Measurements from ENCODE around the gene SLC20A1. TPM values are rescaled to one million over a fixed set of nuclear protein-coding genes. Genes with fewer than 3 reads are reported as not detected.
"Not testable (repeated sequence)": the region's sequence is repeated elsewhere in the genome, so short reads cannot be mapped to it uniquely, and the experiment has no call there.

The SLC20A1 gene
- total RNA-seq, 2 experiments from 2014 or later: 88.8 to 91.3 TPM

DNA sequence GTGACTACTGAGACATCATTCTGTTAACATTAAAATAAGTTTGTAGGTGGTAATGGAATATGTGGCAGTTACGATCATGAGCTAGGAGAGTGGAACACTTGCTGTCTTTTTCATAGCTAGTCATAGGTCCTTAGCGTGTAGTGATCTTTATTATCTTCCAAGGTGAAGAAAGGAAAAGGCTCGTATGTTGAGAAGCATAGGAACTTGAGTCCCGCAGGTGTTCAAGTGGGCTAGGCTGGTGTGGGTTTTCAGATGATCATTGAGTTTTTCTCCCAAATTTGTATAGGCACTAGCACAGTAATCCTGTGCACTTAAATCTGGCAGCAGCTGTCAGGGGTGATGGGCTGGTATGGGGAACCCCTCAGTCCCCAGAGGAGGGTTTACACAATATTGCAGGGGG, 10.9 kb downstream of the SLC20A1 start:
- POLR2A ChIA-PET: interaction anchor here (0.7 to 2.2 kb wide), 3 partner anchors 9 to 73 kb away, joined by 3 to 7 read pairs (median 3); partner anchors contain the start of gene SLC20A1
- peaks cover 81% of the 10 kb centered on the region for H3K36me3 Mint-ChIP-seq
- CTCF ChIA-PET: interaction anchor here (1.2 to 2.2 kb wide), 3 partner anchors 11 to 69 kb away, joined by 5 to 14 read pairs (median 8); partner anchors contain the start of gene SLC20A1
- H3K4me3 Mint-ChIP-seq: no peak overlapping the region
- H3K9me3 Mint-ChIP-seq: no peaks in the 10 kb centered on the region
- no peak overlapping the region for H3K27ac Mint-ChIP-seq
- no peaks in the 10 kb centered on the region for H3K27me3 Mint-ChIP-seq
- no peak for DNase-seq
- intact Hi-C loops (cut with micrococcal nuclease): no loop called here
- H3K4me1 Mint-ChIP-seq (ENCODE audit: low read depth): peaks cover 73% of the 10 kb centered on the region

- peak overlapping the region; percentile 58 for H3K27ac Mint-ChIP-seq
- POLR2A ChIA-PET: interaction anchor here (0.6 to 1.4 kb wide), 3 partner anchors 10 to 73 kb away, joined by 3 to 4 read pairs (median 3); no protein-coding TSS in a partner anchor
- peaks cover 78% of the 10 kb centered on the region for H3K36me3 Mint-ChIP-seq
- H3K27me3 Mint-ChIP-seq: no peaks in the 10 kb centered on the region
- intact Hi-C loops (cut with micrococcal nuclease): no loop called here
- no peak for DNase-seq
- no peak overlapping the region for H3K4me3 Mint-ChIP-seq
- CTCF ChIA-PET: interaction anchor here (1.0 to 2.4 kb wide), 5 partner anchors 9 to 68 kb away, joined by 3 to 9 read pairs (median 3); no protein-coding TSS in a partner anchor
- H3K9me3 Mint-ChIP-seq: no peaks in the 10 kb centered on the region
- H3K4me1 Mint-ChIP-seq (ENCODE audit: low read depth): peaks cover 61% of the 10 kb centered on the region
Observed at GRCh38 chr2:112658301-112658700, 12.6 kb downstream of the SLC20A1 start.

DNA sequence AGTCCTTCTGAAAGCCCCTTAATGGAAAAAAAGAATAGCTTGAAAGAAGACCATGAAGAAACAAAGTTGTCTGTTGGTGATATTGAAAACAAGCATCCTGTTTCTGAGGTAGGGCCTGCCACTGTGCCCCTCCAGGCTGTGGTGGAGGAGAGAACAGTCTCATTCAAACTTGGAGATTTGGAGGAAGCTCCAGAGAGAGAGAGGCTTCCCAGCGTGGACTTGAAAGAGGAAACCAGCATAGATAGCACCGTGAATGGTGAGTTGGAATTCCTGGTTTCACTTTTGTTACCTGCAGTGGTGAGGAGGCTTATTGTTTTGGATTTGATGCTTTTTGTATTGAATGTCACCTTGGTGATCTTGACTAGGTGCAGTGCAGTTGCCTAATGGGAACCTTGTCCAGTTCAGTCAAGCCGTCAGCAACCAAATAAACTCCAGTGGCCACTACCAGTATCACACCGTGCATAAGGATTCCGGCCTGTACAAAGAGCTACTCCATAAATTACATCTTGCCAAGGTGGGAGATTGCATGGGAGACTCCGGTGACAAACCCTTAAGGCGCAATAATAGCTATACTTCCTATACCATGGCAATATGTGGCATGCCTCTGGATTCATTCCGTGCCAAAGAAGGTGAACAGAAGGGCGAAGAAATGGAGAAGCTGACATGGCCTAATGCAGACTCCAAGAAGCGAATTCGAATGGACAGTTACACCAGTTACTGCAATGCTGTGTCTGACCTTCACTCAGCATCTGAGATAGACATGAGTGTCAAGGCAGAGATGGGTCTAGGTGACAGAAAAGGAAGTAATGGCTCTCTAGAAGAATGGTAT, 13.3 kb downstream of the SLC20A1 start:
- DNase-seq: no peak
- Mint-ChIP-seq H3K4me3 (no peak overlapping the region), H3K27ac (peak overlapping the region; percentile 58), H3K27me3 (no peaks in the 10 kb centered on the region), H3K36me3 (peaks cover 80% of the 10 kb centered on the region), H3K4me1 (ENCODE audit: low read depth) (peaks cover 59% of the 10 kb centered on the region), H3K9me3 (no peaks in the 10 kb centered on the region)
- ChIA-PET POLR2A (interaction anchor here (0.6 to 1.4 kb wide), 4 partner anchors 11 to 74 kb away, joined by 3 to 4 read pairs (median 3); partner anchors contain the start of gene SLC20A1), CTCF (interaction anchor here (1.0 to 2.4 kb wide), 5 partner anchors 8 to 68 kb away, joined by 3 to 9 read pairs (median 3); no protein-coding TSS in a partner anchor)
- intact Hi-C loops (cut with micrococcal nuclease): no loop called here

DNA sequence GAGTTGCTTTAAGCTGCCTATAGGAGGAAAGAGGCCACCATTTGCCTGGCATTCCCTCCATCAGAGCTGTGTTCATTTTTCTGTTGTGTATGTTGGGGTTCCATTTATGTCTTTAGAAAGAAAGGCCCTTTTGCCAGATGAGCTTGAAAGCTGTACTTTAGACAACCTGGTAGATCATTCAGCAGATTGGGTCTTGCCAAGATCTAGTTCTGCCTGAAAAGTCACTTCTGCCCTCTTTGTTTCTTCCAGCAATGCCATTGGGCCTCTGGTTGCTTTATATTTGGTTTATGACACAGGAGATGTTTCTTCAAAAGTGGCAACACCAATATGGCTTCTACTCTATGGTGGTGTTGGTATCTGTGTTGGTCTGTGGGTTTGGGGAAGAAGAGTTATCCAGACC, 14.4 kb downstream of the SLC20A1 start:
- peaks cover 54% of the 10 kb centered on the region for H3K4me1 Mint-ChIP-seq (ENCODE audit: low read depth)
- H3K27me3 Mint-ChIP-seq: no peaks in the 10 kb centered on the region
- no peak overlapping the region for H3K4me3 Mint-ChIP-seq

DNA sequence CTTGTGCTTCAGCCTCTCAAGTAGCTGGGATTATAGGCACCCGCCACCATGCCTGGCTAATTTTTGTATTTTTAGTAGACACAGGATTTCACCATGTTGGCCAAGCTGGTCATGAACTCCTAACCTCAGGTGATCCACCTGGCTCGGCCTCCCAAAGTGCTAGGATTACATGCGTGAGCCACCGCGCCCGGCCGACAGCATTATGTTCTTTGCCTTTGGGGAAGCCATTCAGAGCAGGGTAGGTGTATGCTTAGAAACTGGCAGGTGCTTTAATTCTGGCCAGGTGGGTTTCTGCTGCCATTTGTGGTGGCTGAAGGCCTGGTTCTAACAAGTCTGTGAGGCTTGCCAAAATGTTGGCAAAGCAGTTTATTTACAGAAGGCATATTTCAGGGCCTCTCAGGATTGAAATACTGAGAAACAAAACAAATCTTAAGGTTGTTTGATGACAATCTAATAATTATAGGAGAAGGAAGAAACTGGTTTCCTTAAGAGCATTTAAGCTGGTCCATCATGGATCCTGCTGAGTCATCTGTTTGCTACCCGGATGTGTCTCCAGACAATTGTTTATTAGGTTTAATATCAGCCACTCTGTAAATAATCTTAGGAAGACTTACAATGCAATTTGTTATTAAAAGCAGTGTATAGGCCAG, 16.0 kb downstream of the SLC20A1 start:
- Mint-ChIP-seq H3K4me1 (ENCODE audit: low read depth) (peaks cover 42% of the 10 kb centered on the region), H3K27me3 (no peaks in the 10 kb centered on the region), H3K9me3 (no peaks in the 10 kb centered on the region), H3K27ac (no peak overlapping the region), H3K4me3 (no peak overlapping the region), H3K36me3 (peaks cover 72% of the 10 kb centered on the region)
- ChIA-PET CTCF (interaction anchor here (1.4 to 1.5 kb wide), 3 partner anchors 29 to 280 kb away, joined by 3 to 5 read pairs (median 5); no protein-coding TSS in a partner anchor), POLR2A (no interaction called here)
- no peak for DNase-seq
- intact Hi-C loops (cut with micrococcal nuclease): no loop called here

More for the DNA sequence above, 14.4 kb downstream of the SLC20A1 start:
- Mint-ChIP-seq H3K36me3 (peaks cover 79% of the 10 kb centered on the region), H3K9me3 (no peaks in the 10 kb centered on the region), H3K27ac (no peak overlapping the region)
- no peak for DNase-seq
- ChIA-PET POLR2A (interaction anchor here (1.2 kb wide), 1 partner anchor 14 kb away, joined by 3 read pairs; the partner anchor contains the start of gene SLC20A1), CTCF (interaction anchor here (1.5 to 2.4 kb wide), 3 partner anchors 31 to 66 kb away, joined by 6 to 9 read pairs (median 6); no protein-coding TSS in a partner anchor)
- intact Hi-C loops (cut with micrococcal nuclease): no loop called here

DNA sequence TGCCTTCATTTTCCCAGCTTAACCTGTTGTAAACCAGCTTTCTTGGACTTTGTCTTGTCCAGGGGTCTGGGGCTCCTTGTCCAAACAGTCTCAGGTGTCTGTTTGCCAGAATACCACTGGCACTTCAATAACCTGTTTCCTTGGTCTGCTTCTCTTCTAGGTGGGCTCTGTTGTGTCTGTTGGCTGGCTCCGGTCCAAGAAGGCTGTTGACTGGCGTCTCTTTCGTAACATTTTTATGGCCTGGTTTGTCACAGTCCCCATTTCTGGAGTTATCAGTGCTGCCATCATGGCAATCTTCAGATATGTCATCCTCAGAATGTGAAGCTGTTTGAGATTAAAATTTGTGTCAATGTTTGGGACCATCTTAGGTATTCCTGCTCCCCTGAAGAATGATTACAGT, 17.0 kb downstream of the SLC20A1 start:
- no peak for DNase-seq
- H3K4me3 Mint-ChIP-seq: no peak overlapping the region
- intact Hi-C loops (cut with micrococcal nuclease): no loop called here
- H3K36me3 Mint-ChIP-seq: peaks cover 64% of the 10 kb centered on the region
- CTCF ChIA-PET: interaction anchor here (1.0 to 1.5 kb wide), 6 partner anchors 10 to 296 kb away, joined by 3 to 5 read pairs (median 3); no protein-coding TSS in a partner anchor
- no peaks in the 10 kb centered on the region for H3K27me3 Mint-ChIP-seq
- POLR2A ChIA-PET: no interaction called here
- H3K9me3 Mint-ChIP-seq: no peaks in the 10 kb centered on the region
- H3K4me1 Mint-ChIP-seq (ENCODE audit: low read depth): peaks cover 33% of the 10 kb centered on the region
- H3K27ac Mint-ChIP-seq: no peak overlapping the region

DNA sequence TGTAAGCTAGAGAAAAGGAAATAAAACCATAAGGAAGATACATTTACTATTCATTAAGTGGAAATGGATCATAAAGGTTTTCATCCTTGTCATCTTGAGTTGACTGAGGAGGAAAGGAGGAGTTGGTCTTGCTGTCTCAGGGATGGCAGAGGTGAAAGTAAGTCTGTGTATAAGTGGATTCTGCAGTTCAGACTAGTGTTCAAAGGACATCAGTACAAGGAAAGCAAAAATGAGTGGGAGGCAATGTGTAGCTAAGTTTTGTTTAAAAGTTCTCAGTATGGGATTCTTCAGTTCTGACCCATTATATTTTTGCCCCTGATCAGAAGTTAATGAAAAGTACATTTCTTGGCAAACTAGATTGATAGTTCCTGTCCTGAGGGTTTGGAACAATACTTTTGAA, 18.9 kb downstream of the SLC20A1 start:
- DNase-seq: no peak
- Mint-ChIP-seq H3K4me1 (ENCODE audit: low read depth) (peaks cover 14% of the 10 kb centered on the region), H3K9me3 (no peaks in the 10 kb centered on the region), H3K4me3 (no peak overlapping the region), H3K27me3 (no peaks in the 10 kb centered on the region), H3K36me3 (peaks cover 44% of the 10 kb centered on the region), H3K27ac (no peak overlapping the region)
- intact Hi-C loops (cut with micrococcal nuclease): no loop called here
- ChIA-PET POLR2A (no interaction called here), CTCF (interaction anchor here (1.6 to 3.5 kb wide), 3 partner anchors 26 to 61 kb away, joined by 5 to 16 read pairs (median 6); no protein-coding TSS in a partner anchor)

- H3K4me3 Mint-ChIP-seq: no peak overlapping the region
- H3K9me3 Mint-ChIP-seq: no peaks in the 10 kb centered on the region
- no peaks in the 10 kb centered on the region for H3K27me3 Mint-ChIP-seq
- no peak for DNase-seq
- peaks cover 9% of the 10 kb centered on the region for H3K4me1 Mint-ChIP-seq (ENCODE audit: low read depth)
- intact Hi-C loops (cut with micrococcal nuclease): no loop called here
- ChIA-PET POLR2A (no interaction called here), CTCF (interaction anchor here (1.6 to 3.5 kb wide), 3 partner anchors 25 to 60 kb away, joined by 5 to 16 read pairs (median 6); no protein-coding TSS in a partner anchor)
- no peak overlapping the region for H3K27ac Mint-ChIP-seq
- peaks cover 40% of the 10 kb centered on the region for H3K36me3 Mint-ChIP-seq
Observed at GRCh38 chr2:112665113-112665780, 19.5 kb downstream of the SLC20A1 start.

- DNase-seq: no peak
- no peaks in the 10 kb centered on the region for H3K27me3 Mint-ChIP-seq
- H3K27ac Mint-ChIP-seq: no peak overlapping the region
- no peaks in the 10 kb centered on the region for H3K9me3 Mint-ChIP-seq
- H3K4me3 Mint-ChIP-seq: no peak overlapping the region
- H3K4me1 Mint-ChIP-seq (ENCODE audit: low read depth): peaks cover 2% of the 10 kb centered on the region
- peaks cover 28% of the 10 kb centered on the region for H3K36me3 Mint-ChIP-seq
- intact Hi-C loops (cut with micrococcal nuclease): no loop called here
- CTCF ChIA-PET: interaction anchor here (1.2 to 3.5 kb wide), 3 partner anchors 16 to 59 kb away, joined by 5 to 16 read pairs (median 6); no protein-coding TSS in a partner anchor
- POLR2A ChIA-PET: interaction anchor here (1.0 to 1.1 kb wide), 2 partner anchors 12 to 224 kb away, joined by 3 read pairs; no protein-coding TSS in a partner anchor
Observed at GRCh38 chr2:112666761-112667122, 21.0 kb downstream of the SLC20A1 start.

GRCh38 chr2:112667540-112667939, 21.8 kb downstream of the SLC20A1 start:
- peaks cover 24% of the 10 kb centered on the region for H3K36me3 Mint-ChIP-seq
- H3K4me3 Mint-ChIP-seq; intact Hi-C loops (cut with micrococcal nuclease); H3K27me3 Mint-ChIP-seq; DNase-seq; H3K9me3 Mint-ChIP-seq; H3K27ac Mint-ChIP-seq; H3K4me1 Mint-ChIP-seq (ENCODE audit: low read depth): not testable (repeated sequence)
- POLR2A ChIA-PET: interaction anchor here (0.9 kb wide), 1 partner anchor 21 kb away, joined by 4 read pairs; no protein-coding TSS in a partner anchor
- CTCF ChIA-PET: interaction anchor here (0.8 to 3.5 kb wide), 3 partner anchors 9 to 58 kb away, joined by 3 to 16 read pairs (median 6); no protein-coding TSS in a partner anchor

DNA sequence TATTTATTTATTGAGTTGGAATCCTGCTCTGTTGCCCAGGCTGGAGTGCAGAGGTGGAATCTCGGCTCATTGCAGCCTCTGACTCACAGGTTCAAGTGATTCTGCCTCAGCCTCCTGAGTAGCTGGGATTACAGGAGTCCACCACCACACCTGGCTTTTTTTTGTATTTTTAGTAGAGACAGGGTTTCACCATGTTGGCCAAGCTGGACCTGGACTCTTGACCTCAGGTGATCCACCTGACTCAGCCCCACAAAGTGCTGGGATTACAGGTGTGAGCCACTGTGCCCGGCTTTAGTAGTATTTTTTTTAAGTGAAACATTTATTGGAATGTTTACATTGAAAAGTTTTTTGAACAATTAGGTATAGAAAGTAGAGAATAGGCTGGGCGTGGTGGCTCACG, 23.9 kb downstream of the SLC20A1 start:
- Mint-ChIP-seq H3K4me1 (ENCODE audit: low read depth) (no peaks in the 10 kb centered on the region), H3K27ac (no peak overlapping the region), H3K36me3 (peaks cover 9% of the 10 kb centered on the region), H3K9me3 (no peaks in the 10 kb centered on the region), H3K27me3 (peaks cover 3% of the 10 kb centered on the region), H3K4me3 (no peak overlapping the region)
- CTCF ChIA-PET: interaction anchor here (0.9 to 1.7 kb wide), 3 partner anchors 14 to 43 kb away, joined by 3 read pairs; no protein-coding TSS in a partner anchor
- DNase-seq: no peak
- POLR2A ChIA-PET: interaction anchor here (1.9 kb wide), 1 partner anchor 14 kb away, joined by 4 read pairs; no protein-coding TSS in a partner anchor
- intact Hi-C loops (cut with micrococcal nuclease): no loop called here

Data from activated CD4-positive, alpha-beta memory T cell treated with anti-CD3 and anti-CD28 coated beads for 36 hours (primary cell).